GM18508 (cell line): ENCODE results near the gene ITSN2.
A peak's percentile ranks its signal among the peaks of the same experiment; 100 is the strongest.
"Not testable (repeated sequence)": the region's sequence is repeated elsewhere in the genome, so short reads cannot be mapped to it uniquely, and the experiment has no call there.

Experiments used
- ATAC-seq: cut with Tn5 transposase; IDR thresholded peaks from one replicate; pipeline ENCODE4 v1.9.1; 2021; ENCODE audit warnings: moderate number of reproducible peaks; ENCODE audit not compliant: insufficient read depth, unreplicated experiment

Gene ITSN2

GRCh38 chr2:24360050-24360962, at the start of gene ITSN2:
Gene ITSN2 (minus strand): TSS chr2:24360536. CDS start chr2:24328082, 32,454 bp downstream.
- ATAC-seq, result peak; percentile 61

GRCh38 chr2:24409171-24409570, 48.8 kb upstream of the ITSN2 start:
- ATAC-seq, result no peak

GRCh38 chr2:24408704-24409103, 48.4 kb upstream of the ITSN2 start:
- ATAC-seq, result not testable (repeated sequence)

GRCh38 chr2:24404491-24404921, 44.2 kb upstream of the ITSN2 start:
- no peak for ATAC-seq

- no peak for ATAC-seq
These were observed 43.5 kb upstream of the ITSN2 start for GRCh38 chr2:24403832-24404212.

- no peak for ATAC-seq
These were observed 43.0 kb upstream of the ITSN2 start for GRCh38 chr2:24403168-24403831.

GRCh38 chr2:24402242-24403097, 42.1 kb upstream of the ITSN2 start:
- ATAC-seq, result no peak

GRCh38 chr2:24400207-24400907, 40.0 kb upstream of the ITSN2 start:
- ATAC-seq, result no peak

- ATAC-seq, result no peak
These were observed 39.3 kb upstream of the ITSN2 start for GRCh38 chr2:24399434-24400206.

GRCh38 chr2:24394998-24395397, 34.7 kb upstream of the ITSN2 start:
- no peak for ATAC-seq

- ATAC-seq, result no peak
These were observed 32.3 kb upstream of the ITSN2 start for GRCh38 chr2:24392542-24393059.

- ATAC-seq, result no peak
These were observed 25.0 kb upstream of the ITSN2 start for GRCh38 chr2:24385366-24385765.

GRCh38 chr2:24382363-24383073, 22.2 kb upstream of the ITSN2 start:
- ATAC-seq, result no peak

- no peak for ATAC-seq
These were observed 20.5 kb upstream of the ITSN2 start for GRCh38 chr2:24380820-24381219.

GRCh38 chr2:24375349-24376087, 15.2 kb upstream of the ITSN2 start:
- ATAC-seq, result no peak

GRCh38 chr2:24374301-24374700, 14.0 kb upstream of the ITSN2 start:
- no peak for ATAC-seq

GRCh38 chr2:24372033-24372432, 11.7 kb upstream of the ITSN2 start:
- ATAC-seq, result no peak

- no peak for ATAC-seq
These were observed 5.5 kb upstream of the ITSN2 start for GRCh38 chr2:24365826-24366225.
